ENCODE measurements around the gene CALML5.

DNA sequence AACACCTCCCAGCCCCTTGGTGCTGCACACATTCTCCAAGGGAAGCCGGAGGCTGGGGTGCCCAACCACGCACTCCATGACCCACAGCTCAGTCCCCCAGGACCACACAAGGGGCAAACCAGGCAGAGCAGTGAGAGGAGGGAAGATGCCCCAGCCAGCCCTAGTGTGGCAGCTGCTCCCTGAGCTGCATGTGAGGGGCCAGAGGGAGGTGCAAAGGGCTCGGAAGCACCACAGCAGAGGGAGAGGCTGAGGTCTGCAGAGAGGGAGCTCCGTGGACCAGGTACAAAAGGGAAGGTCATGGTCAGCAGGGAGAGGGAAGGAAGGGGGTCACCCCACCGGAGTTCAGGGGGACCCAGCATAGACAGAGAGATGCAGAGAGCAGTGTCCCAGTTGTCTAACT is 1.5 kb upstream of the CALML5 start:
- TF ChIP-seq, protein P1, sequence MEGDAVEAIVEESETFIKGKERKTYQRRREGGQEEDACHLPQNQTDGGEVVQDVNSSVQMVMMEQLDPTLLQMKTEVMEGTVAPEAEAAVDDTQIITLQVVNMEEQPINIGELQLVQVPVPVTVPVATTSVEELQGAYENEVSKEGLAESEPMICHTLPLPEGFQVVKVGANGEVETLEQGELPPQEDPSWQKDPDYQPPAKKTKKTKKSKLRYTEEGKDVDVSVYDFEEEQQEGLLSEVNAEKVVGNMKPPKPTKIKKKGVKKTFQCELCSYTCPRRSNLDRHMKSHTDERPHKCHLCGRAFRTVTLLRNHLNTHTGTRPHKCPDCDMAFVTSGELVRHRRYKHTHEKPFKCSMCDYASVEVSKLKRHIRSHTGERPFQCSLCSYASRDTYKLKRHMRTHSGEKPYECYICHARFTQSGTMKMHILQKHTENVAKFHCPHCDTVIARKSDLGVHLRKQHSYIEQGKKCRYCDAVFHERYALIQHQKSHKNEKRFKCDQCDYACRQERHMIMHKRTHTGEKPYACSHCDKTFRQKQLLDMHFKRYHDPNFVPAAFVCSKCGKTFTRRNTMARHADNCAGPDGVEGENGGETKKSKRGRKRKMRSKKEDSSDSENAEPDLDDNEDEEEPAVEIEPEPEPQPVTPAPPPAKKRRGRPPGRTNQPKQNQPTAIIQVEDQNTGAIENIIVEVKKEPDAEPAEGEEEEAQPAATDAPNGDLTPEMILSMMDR (IDR thresholded peaks at IDR 0.05; ENCODE audit: low read depth, low read length, poor library complexity, severe bottlenecking) = no peak
- TF ChIP-seq EZH2phosphoT487 (IDR thresholded peaks at IDR 0.05; ENCODE audit: borderline replicate concordance, low read length) = no peak
